Measurements from ENCODE around the gene BBX.

BBX gene

GRCh38 chr3:107594870-107595269 is 72.1 kb downstream of the BBX start:
- Histone ChIP-seq H3K27me3 (ENCODE audit: low read depth) (no peaks in the 10 kb centered on the region), H3K4me1 (peaks cover 12% of the 10 kb centered on the region), H3K4me3 (no peak overlapping the region), H3K9me3 (no peaks in the 10 kb centered on the region), H3K36me3 (replicated peaks) (no peaks in the 10 kb centered on the region)
- in situ Hi-C loops (cut with MboI; ENCODE audit: low sequenced_read_pairs): no loop called here
- DNase-seq (ENCODE audit: low spot score in 2 of 2): no peak

- H3K36me3 ChIP-seq (replicated peaks): no peaks in the 10 kb centered on the region
- peaks cover 15% of the 10 kb centered on the region for H3K4me1 ChIP-seq
- in situ Hi-C loops (cut with MboI; ENCODE audit: low sequenced_read_pairs): no loop called here
- no peak overlapping the region for H3K4me3 ChIP-seq
- no peaks in the 10 kb centered on the region for H3K27me3 ChIP-seq (ENCODE audit: low read depth)
- no peaks in the 10 kb centered on the region for H3K9me3 ChIP-seq
- no peak for DNase-seq (ENCODE audit: low spot score in 2 of 2)
Measured at GRCh38 chr3:107596639-107597038, 73.9 kb downstream of the BBX start.

GRCh38 chr3:107598926-107599771 is 76.4 kb downstream of the BBX start:
- no peak overlapping the region for H3K4me3 ChIP-seq
- in situ Hi-C loops (cut with MboI; ENCODE audit: low sequenced_read_pairs): no loop called here

GRCh38 chr3:107599772-107600145 is 77.0 kb downstream of the BBX start:
- Histone ChIP-seq H3K4me1 (peaks cover 15% of the 10 kb centered on the region), H3K36me3 (replicated peaks) (no peaks in the 10 kb centered on the region), H3K9me3 (no peaks in the 10 kb centered on the region; the same call in 1 of the 2 replicates), H3K27me3 (ENCODE audit: low read depth) (no peaks in the 10 kb centered on the region), H3K4me3 (no peak overlapping the region)
- DNase-seq (ENCODE audit: low spot score in 2 of 2): no peak
- in situ Hi-C loops (cut with MboI; ENCODE audit: low sequenced_read_pairs): no loop called here

More at GRCh38 chr3:107598926-107599771, 76.4 kb downstream of the BBX start:
- no peaks in the 10 kb centered on the region for H3K36me3 ChIP-seq (replicated peaks)
- DNase-seq (ENCODE audit: low spot score in 2 of 2): peak; percentile 16 to 45
- peaks cover 15% of the 10 kb centered on the region for H3K4me1 ChIP-seq
- H3K27me3 ChIP-seq (ENCODE audit: low read depth): no peaks in the 10 kb centered on the region
- no peaks in the 10 kb centered on the region; the same call in 1 of the 2 replicates for H3K9me3 ChIP-seq

- Histone ChIP-seq H3K27me3 (ENCODE audit: low read depth) (no peaks in the 10 kb centered on the region), H3K9me3 (no peaks in the 10 kb centered on the region; the same call in 1 of the 2 replicates), H3K4me1 (peaks cover 15% of the 10 kb centered on the region), H3K4me3 (no peak overlapping the region), H3K36me3 (replicated peaks) (no peaks in the 10 kb centered on the region)
- no peak for DNase-seq (ENCODE audit: low spot score in 2 of 2)
- in situ Hi-C loops (cut with MboI; ENCODE audit: low sequenced_read_pairs): no loop called here
Measured at GRCh38 chr3:107600780-107601179, 78.0 kb downstream of the BBX start.

GRCh38 chr3:107604057-107604822 is 81.5 kb downstream of the BBX start:
- Histone ChIP-seq H3K4me3 (no peak overlapping the region), H3K27me3 (ENCODE audit: low read depth) (no peaks in the 10 kb centered on the region), H3K4me1 (peaks cover 3% of the 10 kb centered on the region; the same call in 1 of the 2 replicates), H3K36me3 (replicated peaks) (peaks cover 3% of the 10 kb centered on the region; the same call in 1 of the 2 replicates), H3K9me3 (no peaks in the 10 kb centered on the region; the same call in 1 of the 2 replicates)
- in situ Hi-C loops (cut with MboI; ENCODE audit: low sequenced_read_pairs): no loop called here
- DNase-seq (ENCODE audit: low spot score in 2 of 2): no peak

GRCh38 chr3:107611775-107612469 is 89.2 kb downstream of the BBX start:
- peaks cover 3% of the 10 kb centered on the region; the same call in 1 of the 2 replicates for H3K36me3 ChIP-seq (replicated peaks)
- in situ Hi-C loops (cut with MboI; ENCODE audit: low sequenced_read_pairs): no loop called here
- no peaks in the 10 kb centered on the region for H3K27me3 ChIP-seq (ENCODE audit: low read depth)
- H3K4me1 ChIP-seq: peaks cover 17% of the 10 kb centered on the region
- H3K4me3 ChIP-seq: no peak overlapping the region
- DNase-seq (ENCODE audit: low spot score in 2 of 2): no peak
- peaks cover 4% of the 10 kb centered on the region; the same call in 1 of the 2 replicates for H3K9me3 ChIP-seq

GRCh38 chr3:107612664-107613084 is 89.9 kb downstream of the BBX start:
- in situ Hi-C loops (cut with MboI; ENCODE audit: low sequenced_read_pairs): no loop called here
- H3K9me3 ChIP-seq: peaks cover 4% of the 10 kb centered on the region; the same call in 1 of the 2 replicates
- H3K36me3 ChIP-seq (replicated peaks): peaks cover 3% of the 10 kb centered on the region; the same call in 1 of the 2 replicates
- no peak overlapping the region for H3K4me3 ChIP-seq
- peaks cover 17% of the 10 kb centered on the region for H3K4me1 ChIP-seq
- H3K27me3 ChIP-seq (ENCODE audit: low read depth): no peaks in the 10 kb centered on the region
- no peak for DNase-seq (ENCODE audit: low spot score in 2 of 2)

GRCh38 chr3:107619549-107619948 is 96.8 kb downstream of the BBX start:
- DNase-seq (ENCODE audit: low spot score in 2 of 2): no peak
- in situ Hi-C loops (cut with MboI; ENCODE audit: low sequenced_read_pairs): no loop called here
- Histone ChIP-seq H3K36me3 (replicated peaks) (no peaks in the 10 kb centered on the region), H3K27me3 (ENCODE audit: low read depth) (no peaks in the 10 kb centered on the region), H3K9me3 (no peaks in the 10 kb centered on the region), H3K4me1 (peaks cover 13% of the 10 kb centered on the region), H3K4me3 (no peak overlapping the region)

- H3K4me1 ChIP-seq: peaks cover 11% of the 10 kb centered on the region
- in situ Hi-C loops (cut with MboI; ENCODE audit: low sequenced_read_pairs): no loop called here
- no peak for DNase-seq (ENCODE audit: low spot score in 2 of 2)
- no peaks in the 10 kb centered on the region for H3K9me3 ChIP-seq
- H3K4me3 ChIP-seq: no peak overlapping the region
- no peaks in the 10 kb centered on the region for H3K27me3 ChIP-seq (ENCODE audit: low read depth)
- no peaks in the 10 kb centered on the region for H3K36me3 ChIP-seq (replicated peaks)
Measured at GRCh38 chr3:107620534-107620933, 97.8 kb downstream of the BBX start.

GRCh38 chr3:107621465-107621864 is 98.7 kb downstream of the BBX start:
- no peaks in the 10 kb centered on the region for H3K27me3 ChIP-seq (ENCODE audit: low read depth)
- peaks cover 9% of the 10 kb centered on the region for H3K4me1 ChIP-seq
- in situ Hi-C loops (cut with MboI; ENCODE audit: low sequenced_read_pairs): no loop called here
- H3K4me3 ChIP-seq: no peak overlapping the region
- H3K36me3 ChIP-seq (replicated peaks): no peaks in the 10 kb centered on the region
- no peak for DNase-seq (ENCODE audit: low spot score in 2 of 2)
- no peaks in the 10 kb centered on the region for H3K9me3 ChIP-seq

GRCh38 chr3:107627962-107628542 is 105.3 kb downstream of the BBX start:
- peaks cover 8% of the 10 kb centered on the region; the same call in 1 of the 2 replicates for H3K4me1 ChIP-seq
- no peak overlapping the region for H3K4me3 ChIP-seq
- in situ Hi-C loops (cut with MboI; ENCODE audit: low sequenced_read_pairs): no loop called here
- no peaks in the 10 kb centered on the region for H3K36me3 ChIP-seq (replicated peaks)
- no peaks in the 10 kb centered on the region for H3K27me3 ChIP-seq (ENCODE audit: low read depth)
- no peak for DNase-seq (ENCODE audit: low spot score in 2 of 2)
- H3K9me3 ChIP-seq: no peaks in the 10 kb centered on the region

GRCh38 chr3:107629566-107629965 is 106.8 kb downstream of the BBX start:
- Histone ChIP-seq H3K27me3 (ENCODE audit: low read depth) (no peaks in the 10 kb centered on the region), H3K4me1 (peaks cover 8% of the 10 kb centered on the region; the same call in 1 of the 2 replicates), H3K36me3 (replicated peaks) (no peaks in the 10 kb centered on the region; the same call in 1 of the 2 replicates), H3K9me3 (no peaks in the 10 kb centered on the region), H3K4me3 (no peak overlapping the region)
- in situ Hi-C loops (cut with MboI; ENCODE audit: low sequenced_read_pairs): no loop called here
- no peak for DNase-seq (ENCODE audit: low spot score in 2 of 2)

Data from HAP-1 (cell line).